HEK293 (cell line): ENCODE results near the gene ZNF554.

Source experiments
- ZBTB21 ChIP-seq: fragments of 450-650 bp; formaldehyde crosslinking; IDR thresholded peaks from 2 replicates; pipeline ENCODE4 v1.5.1; 2017; ENCODE audit warnings: missing biosample characterization, missing genetic modification characterization
- ZFP37 ChIP-seq: fragments of 450-650 bp; formaldehyde crosslinking; IDR thresholded peaks from 2 replicates; pipeline ENCODE4 v1.5.1; 2016; ENCODE audit warnings: missing biosample characterization, missing genetic modification characterization
- ZNF10 ChIP-seq: fragments of 450-650 bp; formaldehyde crosslinking; IDR thresholded peaks from 2 replicates; pipeline ENCODE4 v1.5.1; 2017; ENCODE audit warnings: missing biosample characterization, missing genetic modification characterization
- ZNF585B ChIP-seq: fragments of 450-650 bp; formaldehyde crosslinking; IDR thresholded peaks from 2 replicates; pipeline ENCODE4 v1.5.1; 2016; ENCODE audit warnings: missing biosample characterization, missing genetic modification characterization
- ZNF629 ChIP-seq: fragments of 450-650 bp; formaldehyde crosslinking; IDR thresholded peaks from 2 replicates; pipeline ENCODE4 v1.5.1; 2017; ENCODE audit warnings: missing biosample characterization, missing genetic modification characterization
- ZNF639 ChIP-seq: fragments of 450-650 bp; formaldehyde crosslinking; IDR thresholded peaks from 2 replicates; pipeline ENCODE4 v1.5.1; 2016; ENCODE audit warnings: missing biosample characterization, missing genetic modification characterization
- ZNF76 ChIP-seq: fragments of 450-650 bp; formaldehyde crosslinking; IDR thresholded peaks from 2 replicates; pipeline ENCODE4; 2016; ENCODE audit warnings: low read depth, missing biosample characterization, missing genetic modification characterization, borderline replicate concordance
- TF ChIP-seq, protein P1 (sequence below): fragments of 450-650 bp; formaldehyde crosslinking; IDR thresholded peaks from 2 replicates; pipeline ENCODE4 v1.5.1; 2016; ENCODE audit warnings: missing biosample characterization, missing genetic modification characterization

- TF ChIP-seq ZNF585B (tag by site-specific recombination) (no peak), ZNF629 (tag by site-specific recombination) (no peak), ZBTB21 (tag by site-specific recombination) (no peak), ZNF639 (tag by site-specific recombination) (no peak), ZNF10 (tag by site-specific recombination) (no peak), ZNF76 (no peak), ZFP37 (tag by site-specific recombination) (no peak)
- TF ChIP-seq, protein P1, sequence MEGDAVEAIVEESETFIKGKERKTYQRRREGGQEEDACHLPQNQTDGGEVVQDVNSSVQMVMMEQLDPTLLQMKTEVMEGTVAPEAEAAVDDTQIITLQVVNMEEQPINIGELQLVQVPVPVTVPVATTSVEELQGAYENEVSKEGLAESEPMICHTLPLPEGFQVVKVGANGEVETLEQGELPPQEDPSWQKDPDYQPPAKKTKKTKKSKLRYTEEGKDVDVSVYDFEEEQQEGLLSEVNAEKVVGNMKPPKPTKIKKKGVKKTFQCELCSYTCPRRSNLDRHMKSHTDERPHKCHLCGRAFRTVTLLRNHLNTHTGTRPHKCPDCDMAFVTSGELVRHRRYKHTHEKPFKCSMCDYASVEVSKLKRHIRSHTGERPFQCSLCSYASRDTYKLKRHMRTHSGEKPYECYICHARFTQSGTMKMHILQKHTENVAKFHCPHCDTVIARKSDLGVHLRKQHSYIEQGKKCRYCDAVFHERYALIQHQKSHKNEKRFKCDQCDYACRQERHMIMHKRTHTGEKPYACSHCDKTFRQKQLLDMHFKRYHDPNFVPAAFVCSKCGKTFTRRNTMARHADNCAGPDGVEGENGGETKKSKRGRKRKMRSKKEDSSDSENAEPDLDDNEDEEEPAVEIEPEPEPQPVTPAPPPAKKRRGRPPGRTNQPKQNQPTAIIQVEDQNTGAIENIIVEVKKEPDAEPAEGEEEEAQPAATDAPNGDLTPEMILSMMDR (tag by site-specific recombination) = no peak
Observed at GRCh38 chr19:2837430-2837829, 17.8 kb downstream of the ZNF554 start.
